Fibroblast of skin of scalp (primary cell): Measurements from ENCODE around the gene ANKRD39.

Experiments
- DNase-seq: peaks from one replicate; pipeline ENCODE4 v3.0.0-alpha.2; 2013

The ANKRD39 gene

DNA sequence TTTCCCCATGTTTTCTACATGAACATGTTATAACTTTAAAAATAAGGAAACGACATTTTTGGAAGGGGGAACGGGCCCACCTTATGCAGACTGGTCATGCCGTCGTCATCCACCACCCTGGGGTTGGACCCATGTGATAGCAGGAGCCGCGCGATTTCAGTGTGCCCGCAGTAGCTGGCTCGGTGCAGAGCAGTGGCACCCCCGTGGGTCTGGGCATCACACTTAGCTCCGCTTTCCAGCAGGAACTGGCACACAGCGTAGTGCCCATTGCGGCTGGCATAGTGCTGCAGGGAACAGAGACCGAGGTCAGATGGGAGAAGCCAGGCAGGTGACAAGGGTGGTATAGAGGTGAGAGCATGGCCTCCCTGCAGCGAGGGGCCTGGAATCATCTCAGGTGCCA is 4.5 kb downstream of the ANKRD39 start:
- no peak for DNase-seq

DNA sequence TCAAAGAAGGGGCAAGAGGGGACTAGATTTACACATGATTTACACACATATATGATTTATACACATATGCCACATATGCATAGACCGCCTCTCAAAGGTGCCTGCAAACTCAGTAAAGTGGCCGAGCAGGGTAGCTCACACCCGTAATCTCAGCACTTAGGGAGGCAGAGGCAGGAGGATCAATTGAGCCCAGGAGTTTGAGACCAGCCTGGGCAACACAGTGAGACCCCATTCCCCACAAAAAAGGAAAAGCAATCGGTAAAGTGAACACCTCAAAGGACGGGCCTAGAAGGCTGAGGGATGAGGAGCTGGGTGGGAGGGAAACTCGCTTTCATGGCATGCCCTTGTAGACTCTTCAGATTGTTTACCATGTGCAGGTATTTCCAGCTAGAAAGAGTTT is 5.1 kb downstream of the ANKRD39 start:
- no peak for DNase-seq

DNA sequence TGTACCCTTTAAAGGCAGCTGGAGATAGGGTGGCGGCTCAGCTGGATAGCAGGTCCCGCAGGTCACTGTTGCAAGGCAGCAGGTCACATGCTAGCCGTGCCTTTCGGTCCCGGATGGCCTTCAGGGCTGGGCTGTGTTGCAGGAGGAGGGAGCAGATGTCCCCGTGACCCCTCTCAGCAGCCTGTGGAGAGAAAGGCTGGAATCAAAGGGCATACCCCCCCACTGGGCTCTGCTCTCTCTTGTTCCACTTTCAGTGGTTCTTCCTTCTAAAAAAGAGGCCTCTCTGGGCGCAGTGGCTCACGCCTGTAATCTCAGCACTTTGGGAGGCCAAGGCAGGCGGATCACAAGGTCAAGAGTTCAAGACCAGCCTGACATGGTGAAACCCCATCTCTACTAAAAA is 9.6 kb downstream of the ANKRD39 start:
- no peak for DNase-seq

DNA sequence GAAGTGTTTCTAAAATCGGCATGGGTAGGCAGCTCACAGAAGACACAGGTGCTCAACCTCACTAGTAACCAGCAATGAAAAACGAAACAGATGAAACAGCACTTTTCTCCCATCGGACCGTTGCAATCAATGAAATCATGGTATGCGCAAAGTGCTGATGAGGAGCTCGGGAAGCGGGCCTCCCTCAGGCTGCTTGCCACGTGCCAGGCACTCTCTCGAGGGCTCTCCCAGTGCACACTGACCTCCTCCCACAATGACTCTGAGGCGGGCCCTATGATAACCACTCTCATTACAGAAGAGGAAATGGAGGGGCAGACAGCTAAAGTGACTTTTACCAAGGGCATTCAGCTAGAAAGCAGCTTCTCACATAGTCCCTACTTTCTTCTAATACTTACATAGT is 10.2 kb downstream of the ANKRD39 start:
- no peak for DNase-seq

DNA sequence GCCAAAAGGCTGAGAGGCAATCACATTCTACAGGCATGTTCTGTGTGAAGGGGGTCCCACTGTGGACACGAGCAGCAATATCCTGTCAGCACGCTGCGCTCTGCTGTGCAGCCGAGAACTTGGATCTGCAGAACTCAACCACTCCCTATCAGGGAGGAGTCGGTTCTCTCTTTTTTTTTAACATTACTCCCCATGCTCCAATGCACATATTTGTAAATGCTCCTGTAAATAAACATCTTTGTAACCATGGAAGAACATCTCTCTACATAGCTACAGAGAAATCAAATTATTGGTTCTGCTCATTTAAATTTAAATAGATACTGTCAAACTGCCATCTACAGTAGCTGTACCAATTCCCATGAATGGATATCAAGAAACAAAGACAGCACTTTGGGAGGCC is 11.0 kb downstream of the ANKRD39 start:
- DNase-seq, result no peak

DNA sequence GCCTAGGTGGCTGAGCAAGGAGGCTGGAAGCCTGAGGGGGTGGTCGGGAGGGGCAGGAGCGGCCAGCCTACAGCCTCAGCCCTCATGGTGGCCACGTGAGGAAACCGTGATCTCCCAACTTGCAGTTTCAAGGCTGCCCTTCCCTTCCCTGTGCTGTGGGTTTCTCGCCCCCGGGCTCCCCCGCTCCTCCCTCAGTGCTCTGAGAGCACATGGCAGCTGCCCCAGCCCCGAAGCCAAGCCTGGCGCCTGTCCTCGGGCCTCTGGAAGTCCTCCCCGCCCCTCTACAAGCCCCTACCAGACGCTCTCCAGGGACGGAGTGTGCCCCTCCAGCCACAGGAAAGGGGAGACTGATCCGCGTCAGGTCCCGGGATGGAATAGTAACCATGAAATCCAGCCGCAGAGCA is 13.4 kb downstream of the ANKRD39 start:
- no peak for DNase-seq

GRCh38 chr2:96843538-96844268 is 14.1 kb downstream of the ANKRD39 start, which contains the start of gene ANKRD23:
TSS of gene ANKRD23 (minus strand) at chr2:96844021. CDS start at chr2:96843992, 29 bp downstream.
- no peak for DNase-seq

DNA sequence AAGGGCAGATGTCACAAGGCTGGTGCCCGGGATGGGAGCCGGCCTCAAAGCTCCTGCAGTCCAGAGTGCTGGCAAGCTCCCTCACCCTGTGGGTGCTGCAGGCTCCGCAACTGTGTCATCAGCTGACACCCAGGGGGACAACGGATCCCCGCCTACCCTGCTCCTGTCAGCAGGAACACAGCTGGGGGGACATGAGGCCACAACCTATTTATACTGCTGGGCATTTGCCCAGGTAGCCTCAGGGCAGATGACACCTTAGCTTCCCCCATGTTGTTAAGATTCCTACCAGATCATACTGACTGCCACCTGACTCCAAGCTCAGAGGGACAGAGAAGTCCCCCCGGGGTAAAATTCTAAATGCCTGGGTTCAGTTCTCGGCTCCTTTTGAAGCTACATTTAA is 15.2 kb downstream of the ANKRD39 start:
- no peak for DNase-seq

DNA sequence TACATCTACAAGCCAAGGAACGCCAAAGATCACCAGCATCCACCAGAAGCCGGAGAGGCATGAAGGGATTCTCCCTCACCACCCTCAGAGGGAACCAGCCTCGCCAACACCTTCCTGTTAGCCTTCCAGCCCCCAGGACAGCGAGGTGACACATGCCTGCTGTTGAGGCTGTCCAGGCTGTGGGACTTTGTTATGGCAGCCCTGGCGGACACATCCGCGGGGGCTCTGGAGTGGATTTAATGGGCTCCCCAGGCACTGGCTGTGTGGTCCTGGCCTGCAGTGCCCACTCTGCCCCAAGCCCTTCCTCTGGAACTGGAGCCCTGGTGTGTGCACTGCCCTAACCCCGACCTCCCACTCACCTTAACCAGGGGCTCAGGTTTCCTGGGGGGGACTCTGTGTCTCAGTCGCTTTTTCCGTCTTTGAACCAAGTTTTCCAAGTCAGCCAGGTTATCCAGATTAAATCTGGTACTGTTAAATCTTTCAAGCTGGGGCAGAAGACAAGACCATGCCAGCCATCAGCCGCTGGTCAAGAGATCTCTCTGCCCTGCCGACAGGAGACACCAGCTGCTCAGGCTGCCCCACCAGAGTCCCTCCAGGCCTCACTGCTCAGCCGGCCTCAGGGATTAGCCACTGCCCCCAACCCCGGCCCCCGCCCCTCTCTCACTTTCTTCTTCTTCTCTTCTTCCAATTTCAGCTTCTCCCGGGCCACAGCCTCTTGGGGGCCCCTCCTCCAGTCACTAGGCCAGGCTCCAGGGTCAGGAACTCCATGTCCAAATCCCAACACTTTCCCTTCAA is 15.9 kb downstream of the ANKRD39 start:
- DNase-seq, result no peak

DNA sequence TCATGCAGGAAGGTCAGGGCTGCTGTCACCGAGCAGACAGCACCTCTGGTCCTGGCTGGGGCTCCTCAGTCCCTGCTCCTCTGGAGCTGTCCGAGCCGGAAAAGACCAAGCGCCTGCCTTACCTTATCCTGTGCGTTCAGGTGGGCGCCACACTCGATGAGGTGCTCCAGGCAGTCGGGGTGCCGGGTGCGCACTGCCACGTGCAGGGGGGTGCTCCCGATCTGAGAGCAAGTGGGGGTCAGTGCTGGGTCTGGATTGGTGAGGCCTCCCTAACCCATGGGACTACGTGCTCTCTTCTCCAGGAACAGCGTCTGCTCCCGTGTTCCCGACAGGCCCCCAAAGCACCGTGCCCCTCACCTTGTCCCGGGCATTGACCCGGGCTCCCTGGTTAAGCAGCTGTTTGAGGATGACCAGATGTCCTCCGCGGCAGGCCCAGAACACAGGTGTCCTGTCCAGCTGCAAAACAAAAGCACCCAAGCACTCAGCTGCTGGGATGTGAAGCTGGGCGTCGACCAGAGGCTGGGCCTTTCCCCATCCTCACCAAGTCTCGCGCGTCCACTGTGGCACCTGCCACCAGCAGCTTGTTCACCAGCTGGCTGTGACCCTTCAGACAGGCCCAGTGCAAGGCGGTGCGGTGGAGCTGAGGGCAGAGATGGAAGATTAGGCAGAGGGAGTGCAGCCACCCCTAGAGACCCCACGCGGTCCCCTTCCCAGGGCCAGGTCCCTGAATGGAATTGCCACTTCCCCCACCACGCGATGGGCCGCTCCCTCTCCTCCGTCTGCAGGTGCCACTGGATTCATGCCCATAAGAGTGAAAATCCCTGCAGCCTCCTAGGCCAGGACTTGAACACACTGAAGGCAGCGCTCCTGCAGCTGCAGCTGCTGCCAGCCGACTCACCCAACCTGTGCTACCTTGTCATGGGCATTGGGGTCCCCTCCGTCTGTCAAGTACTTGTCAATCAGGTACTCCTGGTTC is 17.7 kb downstream of the ANKRD39 start:
- DNase-seq, result no peak

GRCh38 chr2:96839293-96839874 is 18.4 kb downstream of the ANKRD39 start:
- peak; percentile 16 for DNase-seq

DNA sequence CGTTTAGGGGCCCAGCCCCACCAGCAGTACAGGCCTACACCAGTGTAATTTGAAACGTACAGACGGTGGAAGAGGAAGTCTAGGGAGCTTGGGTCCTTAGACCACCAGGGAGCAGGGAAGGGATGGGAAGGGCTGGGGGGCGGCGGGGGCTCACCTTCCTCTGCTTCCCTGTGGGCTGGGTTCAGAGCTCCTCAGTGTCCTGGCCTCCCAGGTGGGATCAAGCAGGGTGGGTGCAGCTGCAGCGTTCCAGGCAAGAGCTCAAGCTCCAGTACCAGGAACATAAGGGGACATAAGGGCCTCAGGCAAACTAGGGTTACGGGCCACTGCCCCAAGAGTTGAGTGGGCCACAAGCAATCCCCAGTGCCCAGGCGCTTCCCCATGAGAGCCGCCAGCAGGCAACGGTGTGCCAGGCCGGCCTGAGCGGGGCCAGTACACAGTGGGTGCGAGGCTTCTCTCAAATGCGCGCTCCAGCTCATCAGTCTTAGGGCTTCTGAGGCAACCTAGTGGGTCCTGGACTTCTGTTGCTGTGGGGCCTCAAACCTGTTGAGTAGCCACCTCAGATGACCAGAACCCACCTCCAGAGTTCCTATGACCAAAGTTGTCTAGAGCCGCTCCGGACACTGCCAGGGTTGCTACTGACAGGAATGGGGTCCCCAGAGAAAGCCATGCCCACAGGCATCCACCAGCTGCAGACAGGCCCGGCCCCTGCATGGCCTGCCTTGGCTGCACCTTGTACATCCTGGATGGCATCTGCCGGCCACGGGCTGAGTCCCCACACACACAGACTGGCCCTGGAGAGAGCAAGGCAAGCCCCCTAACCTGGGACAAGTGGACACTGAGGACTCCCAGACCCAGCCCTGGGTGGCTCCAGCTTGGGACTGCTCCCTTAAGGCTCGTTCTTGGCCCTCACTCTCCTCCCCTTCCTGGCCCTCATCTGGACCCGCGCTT is 19.2 kb downstream of the ANKRD39 start:
- DNase-seq, result no peak

DNA sequence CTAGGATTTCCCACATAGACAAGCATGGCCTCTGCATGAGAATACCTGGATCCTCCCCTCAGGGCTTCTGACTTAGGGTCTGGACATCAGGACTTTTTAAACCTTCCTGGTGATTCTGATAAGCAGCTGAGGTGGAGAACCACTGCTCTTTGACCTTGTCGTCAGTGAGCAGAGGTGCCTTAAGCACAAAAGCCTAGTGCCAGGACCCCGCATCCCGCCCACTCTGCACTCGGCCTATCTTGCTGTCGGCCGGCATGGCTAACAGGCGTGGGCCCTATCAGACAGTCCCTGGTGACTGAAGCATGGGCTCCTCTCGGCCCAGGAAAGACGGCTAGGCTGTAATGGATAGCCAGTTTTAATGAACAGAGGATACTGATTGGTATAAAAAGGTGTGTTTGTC is 20.2 kb downstream of the ANKRD39 start:
- DNase-seq, result no peak

GRCh38 chr2:96835830-96836229 is 22.0 kb downstream of the ANKRD39 start:
- DNase-seq, result no peak

GRCh38 chr2:96832754-96833507 is 24.9 kb downstream of the ANKRD39 start:
- peak; percentile 77 for DNase-seq

GRCh38 chr2:96832408-96832753 is 25.4 kb downstream of the ANKRD39 start:
- DNase-seq, result no peak

DNA sequence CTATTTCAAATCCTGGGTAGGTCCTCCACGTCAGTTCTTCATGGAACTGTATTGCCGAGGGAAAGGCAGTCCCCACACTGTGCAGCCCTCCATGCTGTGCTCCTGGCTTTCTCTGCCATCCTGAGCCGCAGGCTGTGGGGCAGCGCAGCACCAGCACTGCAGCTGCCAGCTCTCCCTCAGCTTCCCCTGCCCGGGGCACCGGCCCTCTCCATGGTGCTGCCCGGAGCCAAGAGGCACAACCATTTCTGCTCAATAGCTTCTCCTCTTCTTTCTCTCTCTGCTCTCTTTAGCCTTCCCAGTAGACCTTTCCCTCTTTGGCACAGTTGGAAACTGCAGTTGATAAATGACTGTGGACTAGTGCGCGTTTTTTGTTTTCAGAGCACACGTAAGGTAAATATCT is 26.1 kb downstream of the ANKRD39 start:
- no peak for DNase-seq

GRCh38 chr2:96830044-96830562 is 27.7 kb downstream of the ANKRD39 start:
- no peak for DNase-seq

DNA sequence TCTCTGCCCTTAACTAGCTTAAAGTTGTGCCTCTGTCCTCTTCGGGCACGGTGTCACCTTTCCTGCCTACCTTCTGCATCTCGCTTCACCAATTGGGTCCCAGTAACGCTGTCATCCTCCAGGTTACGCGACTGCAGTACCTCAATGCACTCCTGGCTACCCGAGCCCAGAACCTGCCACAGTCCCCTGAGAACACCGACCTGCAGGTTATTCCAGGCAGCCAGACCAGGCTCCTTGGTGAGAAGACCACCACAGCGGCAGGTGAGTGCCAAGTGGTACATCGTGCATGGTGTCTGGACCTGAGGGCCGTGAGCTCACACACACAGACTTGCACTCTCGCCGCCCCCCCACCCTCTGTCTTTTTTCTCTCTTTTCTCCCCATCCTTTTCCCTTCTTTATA is 28.9 kb downstream of the ANKRD39 start:
- DNase-seq, result no peak

DNA sequence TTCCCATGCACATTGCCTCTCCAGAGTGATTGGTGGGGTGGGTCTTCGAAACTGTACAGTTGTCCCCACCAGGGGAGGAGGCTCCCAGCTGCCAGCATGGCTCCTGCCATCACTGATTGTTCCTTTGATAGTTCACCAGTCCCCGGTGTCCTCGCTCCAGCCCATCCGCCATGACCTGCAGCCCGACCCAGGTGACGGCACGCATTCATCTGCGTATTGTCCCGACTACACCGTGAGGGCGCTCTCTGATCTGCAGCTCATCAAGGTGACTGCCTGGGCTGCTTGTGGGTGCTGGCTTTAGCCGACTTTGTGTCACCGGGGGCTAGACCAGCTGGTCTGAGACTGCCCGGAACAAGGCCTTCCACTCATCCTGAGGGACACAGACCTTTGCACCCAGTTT is 29.4 kb downstream of the ANKRD39 start:
- DNase-seq, result no peak
